ENCODE results near the gene PRKG1.

- TF ChIP-seq EZH2phosphoT487 (IDR thresholded peaks at IDR 0.05; ENCODE audit: insufficient read depth, low read depth) = no peak
- TF ChIP-seq EZH2 (IDR thresholded peaks at IDR 0.05; ENCODE audit: insufficient read depth, poor library complexity, severe bottlenecking) = no peak
These were observed 1258.5 kb downstream of the PRKG1 start for GRCh38 chr10:52332815-52333214.

Data from GM23248 (cell line).